GM19395 (cell line): ENCODE measurements around the gene TM9SF1.

ENCODE experiments used
- ATAC-seq: cut with Tn5 transposase; IDR thresholded peaks from one replicate; pipeline ENCODE4 v1.9.1; 2021; ENCODE audit warnings: mild to moderate bottlenecking, moderate library complexity; ENCODE audit not compliant: unreplicated experiment

Gene TM9SF1, protein sequence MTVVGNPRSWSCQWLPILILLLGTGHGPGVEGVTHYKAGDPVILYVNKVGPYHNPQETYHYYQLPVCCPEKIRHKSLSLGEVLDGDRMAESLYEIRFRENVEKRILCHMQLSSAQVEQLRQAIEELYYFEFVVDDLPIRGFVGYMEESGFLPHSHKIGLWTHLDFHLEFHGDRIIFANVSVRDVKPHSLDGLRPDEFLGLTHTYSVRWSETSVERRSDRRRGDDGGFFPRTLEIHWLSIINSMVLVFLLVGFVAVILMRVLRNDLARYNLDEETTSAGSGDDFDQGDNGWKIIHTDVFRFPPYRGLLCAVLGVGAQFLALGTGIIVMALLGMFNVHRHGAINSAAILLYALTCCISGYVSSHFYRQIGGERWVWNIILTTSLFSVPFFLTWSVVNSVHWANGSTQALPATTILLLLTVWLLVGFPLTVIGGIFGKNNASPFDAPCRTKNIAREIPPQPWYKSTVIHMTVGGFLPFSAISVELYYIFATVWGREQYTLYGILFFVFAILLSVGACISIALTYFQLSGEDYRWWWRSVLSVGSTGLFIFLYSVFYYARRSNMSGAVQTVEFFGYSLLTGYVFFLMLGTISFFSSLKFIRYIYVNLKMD

DNA sequence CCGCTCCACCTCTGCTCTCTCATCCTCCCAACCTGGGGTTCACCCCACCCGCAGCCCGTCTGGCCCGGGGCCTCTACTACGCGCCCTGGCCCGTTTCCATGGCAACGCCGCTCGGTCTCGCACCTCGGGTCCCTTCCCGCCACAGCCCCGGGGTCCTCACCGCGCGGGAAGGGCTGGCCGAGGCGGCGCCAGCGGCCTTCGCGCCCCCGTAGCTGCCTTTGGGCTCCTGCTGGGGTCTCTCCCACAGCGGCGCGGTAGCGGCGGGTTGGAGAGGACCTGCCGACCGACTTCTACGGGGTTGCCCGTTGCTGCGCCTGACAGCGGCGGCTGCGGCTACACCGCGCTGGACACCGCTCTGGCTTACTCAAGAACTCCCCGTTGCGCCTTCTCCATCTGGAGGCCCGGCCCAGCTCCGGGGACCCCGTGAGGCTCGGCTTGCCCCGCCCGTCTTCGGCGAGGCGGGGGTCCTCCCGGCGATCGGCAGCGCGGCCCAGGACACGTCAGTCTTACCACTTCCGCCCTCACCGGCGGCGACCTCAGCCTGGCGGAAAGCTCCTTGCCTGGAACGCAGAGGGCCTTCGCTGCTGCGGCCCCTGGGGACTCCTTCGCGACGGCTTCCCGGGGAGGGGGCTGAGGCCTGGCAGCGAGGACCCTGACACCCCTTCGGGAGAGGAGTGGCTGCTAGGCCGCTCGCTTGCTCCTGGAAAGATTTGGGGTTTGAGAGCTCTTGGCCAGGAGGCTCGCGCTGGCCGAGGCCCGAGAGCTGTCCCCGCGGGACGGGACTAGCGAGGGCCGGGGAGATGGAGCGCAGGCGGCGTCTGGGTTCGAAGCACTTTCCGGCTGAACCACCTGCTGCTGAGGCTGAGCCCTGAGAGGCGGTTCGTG lies at the start of gene TM9SF1:
TM9SF1 (minus strand) TSS at position 256 of the 885 bp plus-strand sequence. CDS start 422 bp downstream, outside the sequence.
- ATAC-seq, result peak; percentile 83

DNA sequence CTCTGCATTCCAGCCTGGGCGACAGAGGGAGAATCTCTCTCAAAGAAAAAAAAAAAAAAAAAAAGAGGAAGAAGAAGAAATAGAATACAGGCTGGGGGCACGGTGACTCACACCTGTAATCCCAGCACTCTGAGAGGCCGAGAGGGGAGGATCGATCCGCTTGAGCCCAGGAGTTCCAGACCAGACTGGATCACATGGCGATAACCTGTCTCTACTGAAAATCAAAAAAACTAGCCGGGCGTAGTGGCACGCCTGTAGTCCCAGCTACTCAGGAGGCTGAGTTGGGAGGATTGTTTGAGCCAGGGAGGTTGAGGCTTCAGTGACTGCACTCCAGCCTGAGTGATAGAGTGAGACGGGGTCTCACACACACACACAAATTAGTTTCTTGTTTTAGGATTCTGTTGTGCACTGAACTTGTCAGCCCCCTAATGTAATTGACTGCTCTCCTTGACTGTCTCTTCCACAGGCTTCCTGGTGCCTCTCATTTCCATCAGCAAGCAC lies 48.1 kb upstream of the TM9SF1 start:
- no peak for ATAC-seq

DNA sequence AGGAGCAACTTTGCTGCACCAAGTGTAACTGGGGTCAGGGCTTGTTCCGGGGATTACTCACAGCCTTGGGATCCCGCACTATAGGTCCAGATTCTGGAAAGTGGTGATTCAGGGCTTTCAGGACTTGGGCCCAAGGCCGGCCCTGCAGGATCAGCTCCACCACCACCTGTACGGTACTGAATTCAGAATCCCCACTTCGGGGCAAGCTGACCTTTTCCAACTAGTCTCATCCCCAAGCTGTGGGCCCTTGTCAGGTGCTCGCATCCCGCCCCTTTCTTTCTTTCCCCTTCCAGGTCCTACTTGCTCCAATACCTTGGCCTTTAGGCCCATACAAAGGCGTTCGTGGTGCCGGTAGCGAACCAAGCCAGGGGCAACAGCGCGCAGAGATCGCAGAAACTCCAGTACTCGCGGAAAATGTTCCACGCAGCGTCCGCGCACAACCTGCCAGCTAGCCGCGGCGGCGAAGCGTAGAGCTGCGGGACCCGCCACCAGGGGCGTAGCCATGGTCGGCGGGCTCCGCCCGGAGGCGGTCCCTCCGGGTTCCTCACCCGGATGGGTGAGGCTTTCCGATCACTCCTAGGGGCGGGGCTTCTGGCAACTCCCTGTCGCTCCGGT lies 46.7 kb upstream of the TM9SF1 start:
- peak; percentile 78 for ATAC-seq

DNA sequence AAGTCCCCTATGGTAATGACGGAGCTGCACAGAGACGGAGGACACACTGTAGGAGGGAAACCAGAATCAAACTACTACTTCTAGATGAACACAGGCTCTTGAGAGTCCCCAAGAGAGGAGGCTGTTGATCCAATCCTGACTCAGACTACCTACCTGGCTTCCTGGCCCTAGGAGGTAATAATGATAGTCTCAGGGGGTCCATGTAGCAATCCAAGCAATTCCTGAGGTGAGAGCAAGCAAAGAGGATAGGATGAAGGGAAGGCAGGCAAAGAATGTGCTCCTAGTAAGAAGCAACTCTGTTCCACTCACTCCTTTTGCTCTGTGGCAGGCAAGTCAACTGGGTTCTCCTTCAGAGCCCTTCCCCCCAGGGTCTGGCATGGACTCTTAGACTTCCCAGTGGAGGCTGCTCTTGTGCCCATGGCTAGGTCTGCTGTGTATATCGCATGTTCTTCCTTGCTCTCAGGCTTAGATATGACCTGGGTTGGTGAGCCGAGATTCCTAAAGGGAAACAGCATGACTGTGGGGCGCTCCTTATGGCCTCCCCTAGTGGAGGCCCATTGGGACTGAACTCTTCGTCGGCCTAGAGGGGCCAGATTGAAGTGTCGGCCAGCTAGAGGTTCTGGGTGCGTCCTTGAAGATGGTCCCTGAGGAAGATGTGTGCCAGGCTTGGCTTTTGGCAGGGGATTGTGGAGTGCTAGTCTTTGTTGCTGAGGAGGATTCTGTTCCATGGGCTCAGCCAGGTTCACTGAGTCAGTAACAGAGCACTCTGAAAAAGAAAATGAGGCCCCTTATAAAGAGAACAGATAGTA lies 45.1 kb upstream of the TM9SF1 start:
- no peak for ATAC-seq

DNA sequence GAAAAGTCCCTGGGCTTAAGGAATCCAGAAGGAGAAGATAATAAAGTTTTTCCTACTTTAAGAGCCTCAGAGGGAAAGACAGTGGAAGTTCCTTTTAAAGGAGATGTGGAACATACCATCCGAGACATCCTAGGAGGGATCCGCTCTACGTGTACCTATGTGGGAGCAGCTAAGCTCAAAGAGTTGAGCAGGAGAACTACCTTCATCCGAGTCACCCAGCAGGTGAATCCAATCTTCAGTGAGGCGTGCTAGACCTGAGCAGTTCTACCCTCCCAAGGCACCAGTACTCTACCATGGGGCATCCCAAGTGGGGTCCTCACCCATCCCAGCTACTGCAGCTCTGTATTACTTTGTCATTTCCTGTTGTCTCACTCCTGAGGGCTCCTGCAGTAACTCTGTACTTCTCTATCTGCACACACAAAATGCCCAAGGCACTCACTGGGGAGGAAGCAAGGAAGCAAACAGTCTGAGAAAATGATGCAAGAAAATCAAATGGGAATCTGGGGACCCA lies 43.3 kb upstream of the TM9SF1 start:
- ATAC-seq, result no peak

DNA sequence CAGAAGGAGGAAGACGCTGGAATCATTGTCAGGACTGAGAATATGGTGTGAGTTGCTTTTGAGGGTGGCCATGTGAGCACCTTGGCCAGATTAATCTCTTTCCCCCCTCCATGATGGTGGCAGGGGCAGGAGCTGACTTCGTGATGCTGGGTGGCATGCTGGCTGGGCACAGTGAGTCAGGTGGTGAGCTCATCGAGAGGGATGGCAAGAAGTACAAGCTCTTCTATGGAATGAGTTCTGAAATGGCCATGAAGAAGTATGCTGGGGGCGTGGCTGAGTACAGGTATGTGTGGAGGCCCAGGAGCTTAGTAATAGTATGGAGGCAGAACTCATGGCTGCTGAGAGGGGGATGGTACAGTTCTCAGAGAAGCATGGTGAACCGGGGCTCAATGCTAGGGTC lies 42.9 kb upstream of the TM9SF1 start:
- no peak for ATAC-seq

DNA sequence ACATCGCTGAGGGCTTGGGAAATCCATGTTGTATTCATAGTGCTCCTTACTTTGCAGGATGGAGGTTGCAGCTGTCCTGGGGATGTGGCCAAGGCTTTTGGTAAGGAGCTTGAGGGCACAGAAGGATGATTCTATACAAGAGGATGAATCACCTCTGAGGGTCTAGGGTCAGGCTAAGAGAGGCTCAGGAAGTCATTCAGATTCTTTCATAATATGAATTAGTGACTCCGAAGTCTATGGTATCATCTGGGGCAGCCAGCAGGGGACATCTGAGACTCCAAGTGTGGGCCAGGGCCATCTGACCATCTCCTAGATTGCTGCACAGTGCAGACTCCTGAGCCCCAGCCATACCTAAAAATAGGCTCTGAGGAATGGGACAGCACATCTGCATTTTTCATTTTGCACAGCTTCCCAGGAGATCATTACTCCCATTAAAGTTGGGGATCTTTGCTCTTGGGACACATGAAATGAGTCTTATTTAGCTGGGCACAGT lies 42.3 kb upstream of the TM9SF1 start:
- no peak for ATAC-seq

DNA sequence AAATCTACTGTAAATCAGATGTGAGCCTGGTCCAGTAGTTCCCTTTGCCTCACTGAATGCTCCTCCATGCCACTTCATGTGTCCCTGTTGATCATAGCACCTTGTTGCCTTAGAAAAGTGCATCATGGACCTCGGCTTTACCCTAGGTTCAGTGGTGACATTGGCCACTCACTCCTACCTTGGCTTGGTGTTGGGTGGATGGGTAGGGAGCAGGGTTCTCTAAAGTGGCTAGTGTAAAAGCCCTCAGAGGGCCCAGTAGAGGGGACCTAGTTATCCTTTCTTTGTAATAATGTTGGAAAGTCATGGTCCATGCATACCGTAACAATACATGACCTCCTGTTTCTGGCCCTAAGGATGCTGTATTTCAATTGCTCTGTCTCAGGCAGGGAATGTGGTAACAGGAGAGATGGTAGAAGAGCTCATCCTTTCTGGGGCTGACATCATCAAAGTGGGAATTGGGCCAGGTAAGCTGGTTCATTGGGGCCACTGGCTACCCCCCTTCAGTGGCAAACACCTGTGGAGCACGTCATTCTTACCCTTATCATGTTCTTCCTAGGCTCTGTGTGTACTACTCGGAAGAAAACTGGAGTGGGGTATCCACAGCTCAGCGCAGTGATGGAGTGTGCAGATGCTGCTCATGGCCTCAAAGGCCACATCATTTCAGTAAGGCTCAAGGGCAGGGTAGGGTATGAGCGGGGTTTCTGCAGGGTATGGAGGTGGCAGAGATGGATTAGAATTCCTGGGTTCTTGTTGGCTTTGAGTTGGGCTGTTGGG lies 41.6 kb upstream of the TM9SF1 start:
- no peak for ATAC-seq

DNA sequence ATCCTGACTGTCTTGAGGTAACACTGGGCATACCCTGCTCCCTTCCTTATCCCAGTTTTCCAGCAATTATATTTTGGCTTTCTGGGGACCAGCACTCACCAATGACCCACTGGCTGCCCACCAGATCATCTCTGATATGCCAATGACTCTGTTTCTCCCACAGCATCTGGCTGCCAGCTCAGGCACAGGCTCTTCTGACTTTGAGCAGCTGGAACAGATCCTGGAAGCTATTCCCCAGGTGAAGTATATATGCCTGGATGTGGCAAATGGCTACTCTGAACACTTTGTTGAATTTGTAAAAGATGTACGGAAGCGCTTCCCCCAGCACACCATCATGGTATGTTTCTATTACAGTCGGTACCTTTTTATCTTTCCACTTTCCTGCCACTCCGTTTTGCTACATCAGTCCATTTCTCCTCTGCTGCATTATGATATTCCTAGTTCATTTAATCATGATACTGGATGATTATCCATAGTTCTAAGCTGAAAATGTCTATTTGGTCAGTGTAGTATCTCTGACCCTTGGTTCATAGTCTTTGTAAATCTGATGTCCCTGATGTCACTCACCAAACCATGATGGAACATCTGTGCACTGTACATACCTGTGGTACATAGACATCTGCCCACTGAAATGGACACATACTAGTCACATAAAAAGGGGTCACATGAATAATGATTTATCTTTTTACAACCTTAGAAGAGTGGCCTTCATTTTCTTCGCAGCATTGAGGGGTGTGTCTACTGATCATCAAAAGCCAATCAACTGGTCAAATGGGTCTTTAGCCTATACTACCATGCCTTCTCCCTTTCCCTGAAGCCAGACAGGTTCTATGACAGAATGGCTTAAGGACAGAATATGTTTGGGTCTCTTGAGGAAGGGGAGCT lies 40.8 kb upstream of the TM9SF1 start:
- ATAC-seq, result no peak

DNA sequence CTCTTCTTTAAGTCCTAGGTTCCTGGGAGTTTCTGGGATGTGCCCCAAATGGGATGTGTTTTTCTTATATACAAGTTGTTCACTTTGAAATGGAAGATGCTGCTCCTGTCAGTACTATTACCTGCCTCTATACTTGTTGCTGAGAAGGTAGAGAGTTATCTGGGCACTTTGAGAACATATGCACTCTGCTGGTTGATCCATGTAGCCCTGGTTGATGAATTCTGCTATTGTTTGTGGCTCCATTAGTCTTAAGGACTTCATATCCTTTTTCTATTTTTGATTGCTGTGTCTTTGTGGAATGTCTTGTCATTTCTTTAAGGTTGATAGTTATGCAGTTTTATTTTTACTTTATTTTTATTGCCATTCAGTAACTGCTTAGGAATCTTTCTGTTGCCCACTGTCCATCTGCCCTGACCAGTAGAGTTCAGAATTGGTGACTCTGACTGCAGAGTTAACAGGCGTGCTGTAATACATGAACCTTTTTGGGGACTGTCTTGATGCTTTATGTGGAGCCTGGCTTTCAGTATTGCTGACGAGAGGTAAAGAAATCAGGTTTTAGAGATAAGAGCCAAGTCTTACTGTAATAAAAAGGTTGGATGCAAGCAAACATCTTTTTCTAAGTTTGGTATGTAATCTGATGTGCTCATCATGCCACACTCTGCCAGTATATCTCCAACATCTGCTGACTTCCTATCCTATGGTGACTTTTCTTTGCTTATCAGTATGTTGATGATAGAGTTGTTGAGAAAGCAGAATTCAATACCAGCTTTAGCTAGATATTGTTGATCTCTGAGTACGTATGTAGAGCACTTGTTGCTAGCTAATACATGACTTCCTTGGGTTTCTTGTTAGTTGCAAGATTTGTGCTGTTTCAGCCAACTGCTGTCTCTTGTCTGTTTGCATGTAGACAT lies 39.1 kb upstream of the TM9SF1 start:
- no peak for ATAC-seq

DNA sequence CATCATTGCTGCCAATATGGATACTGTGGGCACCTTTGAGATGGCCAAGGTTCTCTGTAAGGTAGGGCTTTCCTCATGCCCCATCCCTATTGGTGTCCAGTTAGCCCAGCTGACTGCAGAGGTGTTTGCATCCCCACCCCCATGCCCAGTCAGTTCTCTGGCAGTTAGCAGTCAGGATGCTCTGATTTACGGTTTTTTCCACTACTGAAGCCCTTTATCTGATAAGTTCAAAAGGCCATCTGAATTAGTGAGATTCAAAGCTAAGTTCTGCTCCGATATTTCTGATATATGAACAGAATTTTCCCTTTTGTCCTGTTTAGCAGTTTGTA lies 38.3 kb upstream of the TM9SF1 start:
- ATAC-seq, result no peak

DNA sequence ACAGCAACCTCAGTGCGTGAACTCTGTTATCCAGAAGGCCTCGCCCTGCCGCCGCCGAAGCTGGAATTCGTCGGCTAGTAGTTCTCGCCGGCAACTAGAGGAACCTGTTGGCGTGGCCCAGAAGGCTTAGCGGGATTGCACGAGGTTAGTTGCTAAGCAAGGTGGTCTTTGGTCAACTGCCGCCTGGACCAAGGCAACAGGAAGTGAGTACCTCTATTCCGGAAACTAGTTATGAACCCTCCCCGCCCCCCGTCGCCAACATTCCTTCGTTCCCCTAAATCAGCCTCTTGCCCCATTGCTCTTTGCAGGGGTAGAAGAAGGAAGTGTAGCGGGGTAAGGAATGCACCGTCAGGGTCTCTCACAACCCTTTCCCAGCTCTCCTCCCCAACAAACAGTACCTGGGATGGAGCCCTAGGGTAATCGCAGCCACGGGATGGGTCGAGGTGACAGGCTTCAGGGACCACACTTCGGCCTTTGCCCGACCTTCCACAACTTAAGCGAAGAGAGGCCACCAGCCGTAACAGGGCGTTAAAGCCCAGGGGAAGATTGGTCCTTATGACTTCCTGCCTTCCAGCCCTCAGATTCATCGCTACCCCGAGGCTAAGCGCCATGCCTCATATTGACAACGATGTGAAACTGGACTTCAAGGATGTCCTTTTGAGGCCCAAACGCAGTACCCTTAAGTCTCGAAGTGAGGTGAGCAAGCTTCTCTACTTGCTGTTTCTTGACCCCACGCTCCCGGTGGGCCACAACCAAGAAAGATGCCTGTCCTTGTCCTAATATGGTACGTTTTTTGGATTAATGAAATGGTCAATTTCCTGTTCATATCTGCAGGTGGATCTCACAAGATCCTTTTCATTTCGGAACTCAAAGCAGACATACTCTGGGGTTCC lies 37.6 kb upstream of the TM9SF1 start, which contains the start of gene GMPR2:
GMPR2 (plus strand) TSS at position 285 of the 893 bp plus-strand sequence; CDS start at position 610, 325 bp downstream.
- peak; percentile 69 for ATAC-seq

DNA sequence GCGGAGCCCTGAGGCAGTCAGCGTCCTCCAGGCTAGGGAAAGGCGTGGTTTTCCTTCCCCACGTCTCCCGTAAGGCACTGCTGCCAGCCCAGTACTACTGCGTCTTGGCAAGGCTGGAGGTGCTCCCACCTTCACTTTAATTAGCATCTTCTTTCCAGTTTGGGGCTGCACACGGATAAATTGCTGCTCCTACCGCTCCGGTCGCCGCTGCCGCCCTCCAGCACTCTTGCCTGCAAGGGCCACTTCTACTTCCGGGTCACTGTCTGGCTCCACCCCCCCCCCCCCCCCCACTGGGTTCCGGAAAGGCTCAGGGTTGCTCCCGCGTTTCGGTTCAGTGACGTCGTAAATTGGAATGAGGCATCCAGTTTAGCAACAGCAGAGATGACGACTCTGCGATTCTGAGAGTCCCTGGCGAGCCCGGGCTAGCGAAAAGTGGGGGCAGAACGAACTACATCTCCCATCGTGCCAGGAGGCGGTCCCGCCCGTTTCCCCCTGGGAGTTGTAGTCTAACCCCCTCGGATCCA lies 36.9 kb upstream of the TM9SF1 start, which contains the start of gene NEDD8:
NEDD8 (minus strand) TSS at position 247 of the 524 bp plus-strand sequence; CDS start at position 147, 100 bp downstream.
- peak; percentile 82 for ATAC-seq

DNA sequence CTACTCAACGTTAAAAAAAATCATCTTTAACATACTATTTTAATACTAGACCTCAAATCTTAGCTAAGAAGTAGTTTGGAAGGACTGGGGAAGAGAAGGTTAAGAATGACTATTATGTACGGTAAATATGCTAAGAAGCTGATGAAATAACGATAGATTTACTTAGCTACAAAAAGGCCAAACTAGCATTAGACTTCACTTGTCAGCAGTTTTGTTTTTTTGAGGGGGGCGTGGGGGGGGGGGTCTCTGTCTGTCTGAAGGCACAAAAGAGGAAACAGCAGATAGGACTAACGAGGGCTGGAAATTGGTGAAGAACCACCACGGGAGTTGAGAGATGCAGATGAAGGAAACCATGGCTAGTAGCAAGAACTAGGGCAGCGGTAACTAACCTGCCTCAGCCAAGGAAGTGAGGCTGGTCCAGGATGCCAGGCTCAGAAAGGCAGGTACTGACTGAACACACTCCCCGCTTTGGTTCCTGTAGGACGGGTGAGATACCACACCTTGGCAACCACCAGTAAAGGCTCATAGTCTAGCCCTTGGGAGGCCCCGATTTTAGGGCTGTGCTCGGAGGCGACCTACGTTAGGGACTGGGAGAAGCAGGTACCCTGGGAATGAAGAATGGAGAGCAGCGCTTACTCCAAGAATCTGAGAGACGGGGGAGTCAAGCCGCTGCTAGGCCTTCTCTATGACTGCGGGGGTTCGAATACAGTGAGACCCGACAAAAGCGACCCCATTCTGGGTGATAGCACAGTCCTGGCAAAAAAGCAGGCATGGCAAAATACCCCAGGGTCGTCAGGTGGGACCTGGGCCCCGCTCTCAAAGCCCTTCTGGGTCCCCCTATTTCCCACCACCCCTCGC lies 36.3 kb upstream of the TM9SF1 start:
- ATAC-seq, result peak; percentile 10
